Bronchial epithelial cell (primary cell): ENCODE results near the gene RAD51B. TPM values are rescaled to one million over a fixed set of nuclear protein-coding genes. Genes with fewer than 3 reads are reported as not detected.

Source experiments
- DNase-seq: peaks from one replicate; pipeline ENCODE4 v3.0.0-alpha.2; 2010; ENCODE audit warnings: low read depth
- FAIRE-seq: peaks from 2 replicates; lab custom pipeline; 2011; peaks lifted over from hg19 to GRCh38; lab: Jason Lieb, UNC
- H3K27me3 ChIP-seq: 2 replicates; pipeline ENCODE4 v1.5.1; 2011; ENCODE audit warnings: low read length; ENCODE audit not compliant: control insufficient read depth, insufficient read depth
- H3K36me3 ChIP-seq: 2 replicates; pipeline ENCODE4 v1.5.1; 2011; ENCODE audit warnings: low read length; ENCODE audit not compliant: control insufficient read depth, insufficient read depth
- H3K4me3 ChIP-seq: 2 replicates; pipeline ENCODE4 v1.5.1; 2011; ENCODE audit warnings: mild to moderate bottlenecking, low read depth, low read length, control low read depth
- CTCF ChIP-seq: IDR thresholded peaks from 2 replicates; pipeline ENCODE4 v1.5.1; 2011; ENCODE audit warnings: mild to moderate bottlenecking, moderate library complexity, low read length, control low read depth, inconsistent platforms; ENCODE audit not compliant: insufficient read depth, severe bottlenecking
- total RNA-seq: library from RNA; depleted of rRNA; stranded (reverse); fragments of >200 nt; gene quantifications from 2 replicates; pipeline ENCODE4 v1.2.1, GENCODE V29; 2014

Gene RAD51B
- total RNA-seq, 1 donor from 2014 or later: 12.1 TPM

DNA sequence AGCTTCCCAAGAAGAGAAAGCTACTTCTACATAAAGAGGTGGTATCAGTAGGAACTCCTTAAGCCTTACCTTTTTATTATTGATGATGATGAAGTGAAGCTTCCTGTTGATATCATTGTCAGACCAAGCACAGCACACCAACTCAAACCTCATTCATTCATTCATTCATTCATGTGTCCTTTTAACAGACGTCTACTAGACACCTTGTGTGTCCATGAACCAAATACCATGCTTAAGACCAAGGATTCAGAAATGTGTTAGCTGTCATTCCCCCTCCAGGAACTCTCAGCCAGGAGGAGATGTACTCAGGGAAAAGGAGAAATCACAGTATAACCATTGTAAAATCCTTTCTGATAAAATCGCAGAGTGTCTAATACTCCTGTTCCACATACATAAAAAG lies 778.5 kb downstream of the RAD51B start:
- no peak for FAIRE-seq
- no peak for TF ChIP-seq CTCF
- Histone ChIP-seq H3K36me3 (no peaks in the 10 kb centered on the region), H3K4me3 (no peak overlapping the region), H3K27me3 (no peaks in the 10 kb centered on the region)
- DNase-seq: no peak

DNA sequence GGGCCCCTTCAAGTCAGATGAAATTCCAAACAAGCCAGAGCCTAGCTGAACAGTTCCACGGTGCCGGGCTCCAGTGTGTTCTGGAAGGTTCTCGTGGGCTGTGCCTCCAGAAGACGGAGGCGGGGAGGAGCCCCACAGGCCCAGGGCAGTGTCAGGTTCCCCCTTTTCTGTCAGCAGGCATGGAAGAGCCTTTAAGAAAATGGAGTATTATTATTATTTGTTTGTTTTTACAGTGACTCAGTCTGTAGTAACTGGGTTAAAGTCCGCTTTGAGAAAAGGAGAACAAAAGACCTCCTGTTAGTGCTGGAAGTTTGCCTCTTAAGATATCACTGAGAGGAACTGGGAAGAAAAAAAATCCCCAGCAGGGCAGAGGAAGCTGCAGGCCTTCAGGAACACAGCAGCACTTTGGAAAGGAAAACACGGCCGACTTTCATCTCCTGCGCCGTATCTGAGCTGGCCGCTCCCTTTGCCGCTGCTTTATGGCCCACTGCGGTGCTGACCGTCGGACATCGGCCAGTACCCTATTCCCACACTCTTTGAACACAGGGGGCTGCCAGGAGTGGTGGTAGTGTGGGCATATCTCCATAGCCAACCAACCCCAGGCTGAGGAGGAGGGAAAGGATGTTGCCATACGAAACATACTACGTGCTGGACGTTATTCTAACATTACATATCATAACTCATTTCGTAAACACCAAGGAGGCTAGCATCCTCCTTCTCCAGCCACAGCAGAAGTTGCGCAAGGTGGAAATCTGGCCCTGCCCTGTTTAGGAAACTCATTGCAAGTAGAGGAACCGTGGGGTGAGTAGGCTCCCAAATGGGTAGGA lies 779.3 kb downstream of the RAD51B start:
- no peak for TF ChIP-seq CTCF
- no peak overlapping the region for H3K4me3 ChIP-seq
- H3K36me3 ChIP-seq: no peaks in the 10 kb centered on the region
- peak; percentile 93 for DNase-seq
- FAIRE-seq: no peak
- no peaks in the 10 kb centered on the region for H3K27me3 ChIP-seq

GRCh38 chr14:68599896-68600610 lies 780.5 kb downstream of the RAD51B start:
- FAIRE-seq (no peak), DNase-seq (no peak)
- TF ChIP-seq CTCF: no peak
- H3K36me3 ChIP-seq: no peaks in the 10 kb centered on the region
- H3K27me3 ChIP-seq: no peaks in the 10 kb centered on the region
- no peak overlapping the region for H3K4me3 ChIP-seq

DNA sequence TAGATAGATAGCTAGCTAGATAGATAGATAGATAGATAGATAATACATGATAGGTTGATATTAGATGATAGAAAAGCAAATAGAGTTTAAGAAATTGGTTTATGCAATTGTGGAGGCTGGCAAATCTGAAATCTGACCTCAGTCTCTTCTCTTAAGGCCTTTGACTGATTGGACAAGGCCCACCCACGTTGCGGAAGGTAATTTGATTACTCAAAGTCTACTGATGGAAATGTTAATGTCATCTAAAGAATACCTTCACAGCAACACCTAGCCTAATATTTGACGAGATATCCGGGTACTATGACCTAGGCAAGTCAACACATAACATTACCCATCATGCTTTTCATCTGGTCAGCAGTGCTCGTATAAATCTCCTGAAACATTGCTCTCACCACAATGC lies 782.9 kb downstream of the RAD51B start:
- no peak overlapping the region for H3K4me3 ChIP-seq
- no peak for FAIRE-seq
- H3K27me3 ChIP-seq: no peaks in the 10 kb centered on the region
- H3K36me3 ChIP-seq: no peaks in the 10 kb centered on the region
- no peak for TF ChIP-seq CTCF
- no peak for DNase-seq

DNA sequence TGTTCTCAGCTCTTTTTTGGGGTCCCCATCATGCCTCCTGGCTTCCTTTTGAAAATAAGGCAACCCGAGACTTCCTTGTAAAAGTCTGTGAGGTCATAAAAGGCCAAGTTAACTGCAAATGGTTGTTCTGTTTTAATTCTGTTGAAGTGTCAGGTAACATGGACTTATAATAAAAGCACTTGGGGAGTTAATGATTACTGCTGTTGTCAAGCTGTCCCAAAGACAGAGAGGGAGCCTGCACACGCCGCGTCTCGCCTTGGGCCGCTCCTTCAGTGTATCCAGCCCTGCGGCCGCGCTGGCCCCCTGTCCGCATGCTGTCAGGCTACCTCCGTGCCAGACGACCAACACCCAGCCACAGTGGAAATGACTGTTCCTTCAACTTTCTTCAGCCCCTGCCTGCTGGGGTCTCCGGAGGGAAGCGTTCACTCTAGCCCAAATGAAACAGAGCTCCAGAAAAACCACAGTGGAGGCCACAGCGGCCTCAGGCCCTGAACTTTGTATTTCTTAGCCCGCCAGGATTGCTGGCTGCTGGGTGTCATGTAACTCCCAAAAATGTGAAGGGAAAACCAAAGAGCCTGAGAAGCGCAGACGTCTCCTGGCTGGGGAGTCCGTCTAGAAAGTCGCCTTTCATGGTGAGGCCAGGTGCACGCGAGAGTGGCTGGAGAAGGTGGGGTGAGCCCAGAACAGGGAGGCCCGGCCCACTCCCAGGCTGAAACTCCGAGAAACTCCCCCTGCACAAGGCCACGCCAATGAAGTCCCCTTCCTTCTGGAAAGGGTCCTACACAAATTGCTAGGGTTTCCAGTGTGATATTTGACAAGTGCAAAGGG lies 784.2 kb downstream of the RAD51B start:
- no peak for FAIRE-seq
- no peak overlapping the region for H3K4me3 ChIP-seq
- no peak for TF ChIP-seq CTCF
- no peaks in the 10 kb centered on the region for H3K27me3 ChIP-seq
- no peaks in the 10 kb centered on the region for H3K36me3 ChIP-seq
- DNase-seq: no peak
